Hippocampal formation (tissue), 2 donors: ENCODE data around the gene KLC3.
"Not testable (repeated sequence)": the region's sequence is repeated elsewhere in the genome, so short reads cannot be mapped to it uniquely, and the experiment has no call there.

Source experiments
- DNase-seq, 2 donors: peaks; one replicate each; lab custom pipeline; 2025; lab: John Stamatoyannopoulos, UW

Gene KLC3

GRCh38 chr19:45320997-45321775, 19.4 kb upstream of the KLC3 start:
- DNase-seq, result no peak

GRCh38 chr19:45321848-45322247, 18.7 kb upstream of the KLC3 start:
- DNase-seq, result no peak

GRCh38 chr19:45322311-45322710, 18.2 kb upstream of the KLC3 start:
- DNase-seq, result no peak

DNA sequence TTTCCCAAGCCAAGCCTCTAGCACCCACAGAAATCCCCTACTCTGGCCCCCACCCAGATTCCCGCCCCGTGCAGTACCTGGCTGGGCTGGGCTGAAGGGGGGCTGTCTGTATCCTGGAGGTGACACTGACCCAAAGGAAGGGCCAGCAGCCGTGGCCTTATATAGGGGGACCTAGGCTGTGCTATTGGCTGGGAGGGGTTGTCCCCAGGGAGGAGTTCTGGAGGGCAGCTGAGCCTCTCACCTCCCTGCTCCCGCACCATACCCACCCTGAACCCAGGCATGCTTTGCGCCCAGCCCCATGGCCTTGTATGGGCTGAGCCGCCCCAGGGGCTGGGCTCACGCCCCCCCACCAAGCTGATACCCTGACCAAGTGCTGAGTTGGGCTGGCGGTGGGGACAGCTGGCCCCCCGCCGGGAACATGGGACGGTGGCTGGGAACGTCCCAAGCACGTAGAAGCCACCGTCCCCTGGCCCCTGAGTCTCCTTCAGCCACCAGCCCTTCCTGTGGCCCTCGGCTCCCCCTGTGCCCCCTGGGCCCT, 17.7 kb upstream of the KLC3 start, which contains the start of gene CKM:
CKM (minus strand) TSS at position 132 of the 538 bp plus-strand sequence. CDS start 3,162 bp downstream, outside the sequence.
- no peak for DNase-seq

DNA sequence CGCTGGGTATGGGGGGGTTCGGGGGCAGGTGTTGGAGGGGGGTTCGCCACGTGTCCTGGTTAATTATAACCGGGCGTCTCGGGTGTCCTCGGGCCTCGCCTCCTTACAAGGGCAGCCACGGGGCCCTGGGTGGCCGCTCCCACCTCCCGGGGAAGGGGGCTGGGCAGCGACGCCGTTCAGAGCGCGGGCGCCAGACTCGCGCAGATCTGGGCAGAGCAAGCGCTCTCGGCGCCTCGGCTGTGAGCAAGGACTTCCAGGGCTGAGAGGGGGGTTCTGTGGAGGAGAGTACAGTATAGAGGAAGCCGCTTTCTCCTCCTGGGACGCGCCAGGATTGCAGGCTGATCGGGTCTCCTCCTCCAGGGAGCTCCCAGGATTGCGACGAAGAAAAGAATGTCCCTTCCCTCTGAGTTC, 16.9 kb upstream of the KLC3 start:
- no peak for DNase-seq

GRCh38 chr19:45324349-45324907, 16.1 kb upstream of the KLC3 start:
- DNase-seq, result no peak

- DNase-seq, result no peak
These were observed 13.0 kb upstream of the KLC3 start for GRCh38 chr19:45327404-45328143.

DNA sequence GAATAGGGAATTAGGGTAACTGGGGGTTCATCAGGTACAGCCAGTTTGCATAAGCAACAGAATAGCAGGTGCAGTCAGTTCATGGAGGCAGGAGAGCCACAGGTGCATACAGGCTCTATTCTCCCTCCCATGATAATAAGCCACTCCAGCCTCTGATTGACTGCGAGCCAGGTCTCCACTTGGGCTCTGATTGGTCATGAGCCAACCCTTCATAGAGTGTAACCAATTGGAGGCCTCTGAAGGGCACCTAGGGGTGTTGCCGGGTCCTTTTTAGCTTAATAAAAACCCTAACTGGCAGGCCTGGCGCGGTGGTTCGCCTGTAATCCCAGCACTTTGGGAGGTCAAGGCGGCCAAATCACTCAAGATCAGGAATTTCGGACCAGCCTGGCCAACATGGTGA, 9.1 kb upstream of the KLC3 start:
- no peak for DNase-seq

GRCh38 chr19:45333609-45334303, 6.8 kb upstream of the KLC3 start:
- DNase-seq, result no peak

DNA sequence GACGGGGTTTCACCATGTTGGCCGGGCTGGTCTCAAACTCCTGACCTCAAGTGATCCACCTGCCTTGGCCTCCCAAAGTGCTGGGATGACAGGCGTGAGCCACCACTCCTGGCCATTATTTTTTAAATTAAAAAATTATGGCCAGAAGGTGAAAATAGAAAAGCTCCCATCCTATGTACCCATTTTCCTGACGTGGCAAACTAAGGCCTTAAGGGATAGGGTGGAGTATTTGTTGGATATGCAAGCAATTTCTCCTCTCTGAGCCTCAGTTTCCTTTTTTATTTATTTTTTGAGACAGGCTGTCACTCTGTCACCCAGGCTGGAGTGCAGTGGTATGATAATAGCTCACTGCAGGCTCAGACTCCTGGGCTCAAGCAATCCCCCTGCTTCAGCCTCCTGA, 5.7 kb upstream of the KLC3 start:
- not testable (repeated sequence) for DNase-seq

DNA sequence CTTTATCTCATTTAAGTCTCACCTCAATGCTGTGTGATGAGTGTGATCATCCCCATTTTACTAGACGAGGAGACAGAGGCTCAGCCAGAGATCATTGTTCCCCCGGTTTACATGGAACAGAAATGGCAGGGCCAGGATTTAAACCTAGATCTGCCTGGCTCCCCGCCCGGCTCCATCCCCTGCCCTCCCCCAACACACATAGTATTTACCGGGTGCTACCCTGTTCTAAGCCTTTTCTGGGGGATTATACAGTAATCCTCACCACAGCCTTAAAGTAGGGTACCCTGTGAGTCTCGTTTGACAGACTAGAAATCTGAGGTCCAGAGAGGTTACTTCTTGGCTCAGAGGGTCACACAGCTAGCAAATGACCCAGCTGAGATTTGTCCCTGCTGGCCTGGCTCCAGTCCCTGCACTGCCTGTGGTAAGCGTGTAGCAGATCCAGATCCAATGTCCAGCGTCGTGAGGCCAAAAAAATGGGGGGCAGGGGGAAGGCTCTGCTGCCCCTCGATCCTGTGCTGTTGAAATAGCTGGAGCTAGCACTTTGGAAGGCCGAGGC, 3.8 kb upstream of the KLC3 start:
- DNase-seq, result no peak

DNA sequence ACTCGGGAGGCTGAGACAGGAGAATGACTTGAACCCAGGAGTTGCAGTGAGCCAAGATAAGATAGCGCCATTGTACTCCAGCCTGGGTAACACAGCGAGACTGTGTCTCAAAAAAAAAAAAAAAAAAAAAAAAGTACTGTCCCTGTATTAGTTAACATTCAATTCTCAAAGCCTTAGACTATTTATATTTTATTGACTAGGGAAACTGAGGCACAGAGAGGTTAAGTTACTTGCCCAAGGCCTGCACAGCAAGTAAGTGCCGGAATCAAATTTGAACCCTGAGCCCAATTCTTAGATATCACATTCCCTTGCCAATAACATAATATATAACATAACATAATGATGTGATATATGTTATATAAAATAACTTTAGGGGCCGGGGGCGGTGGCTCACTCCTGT, 921 bp upstream of the KLC3 start:
- DNase-seq, result no peak

GRCh38 chr19:45340899-45341453, 426 bp downstream of the KLC3 start:
- no peak for DNase-seq

- DNase-seq, result no peak
These were observed 2.4 kb downstream of the KLC3 start for GRCh38 chr19:45342911-45343310.

GRCh38 chr19:45344621-45345505, 4.3 kb downstream of the KLC3 start:
- no peak for DNase-seq

DNA sequence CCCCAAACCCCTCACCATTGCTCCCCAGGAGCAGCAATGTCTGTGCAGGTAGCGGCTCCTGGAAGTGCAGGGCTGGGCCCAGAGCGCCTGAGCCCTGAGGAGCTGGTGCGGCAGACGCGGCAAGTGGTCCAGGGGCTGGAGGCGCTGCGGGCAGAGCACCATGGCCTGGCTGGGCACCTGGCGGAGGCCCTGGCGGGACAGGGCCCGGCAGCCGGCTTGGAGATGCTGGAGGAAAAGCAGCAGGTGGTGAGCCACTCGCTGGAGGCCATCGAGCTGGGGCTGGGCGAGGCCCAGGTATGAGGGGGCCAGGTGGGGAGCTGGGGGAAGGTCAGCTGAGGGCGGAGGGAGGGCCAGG, 4.9 kb downstream of the KLC3 start:
- DNase-seq, result no peak

- no peak for DNase-seq
These were observed 5.9 kb downstream of the KLC3 start for GRCh38 chr19:45346449-45346848.

GRCh38 chr19:45347570-45348366, 7.2 kb downstream of the KLC3 start:
- no peak for DNase-seq

DNA sequence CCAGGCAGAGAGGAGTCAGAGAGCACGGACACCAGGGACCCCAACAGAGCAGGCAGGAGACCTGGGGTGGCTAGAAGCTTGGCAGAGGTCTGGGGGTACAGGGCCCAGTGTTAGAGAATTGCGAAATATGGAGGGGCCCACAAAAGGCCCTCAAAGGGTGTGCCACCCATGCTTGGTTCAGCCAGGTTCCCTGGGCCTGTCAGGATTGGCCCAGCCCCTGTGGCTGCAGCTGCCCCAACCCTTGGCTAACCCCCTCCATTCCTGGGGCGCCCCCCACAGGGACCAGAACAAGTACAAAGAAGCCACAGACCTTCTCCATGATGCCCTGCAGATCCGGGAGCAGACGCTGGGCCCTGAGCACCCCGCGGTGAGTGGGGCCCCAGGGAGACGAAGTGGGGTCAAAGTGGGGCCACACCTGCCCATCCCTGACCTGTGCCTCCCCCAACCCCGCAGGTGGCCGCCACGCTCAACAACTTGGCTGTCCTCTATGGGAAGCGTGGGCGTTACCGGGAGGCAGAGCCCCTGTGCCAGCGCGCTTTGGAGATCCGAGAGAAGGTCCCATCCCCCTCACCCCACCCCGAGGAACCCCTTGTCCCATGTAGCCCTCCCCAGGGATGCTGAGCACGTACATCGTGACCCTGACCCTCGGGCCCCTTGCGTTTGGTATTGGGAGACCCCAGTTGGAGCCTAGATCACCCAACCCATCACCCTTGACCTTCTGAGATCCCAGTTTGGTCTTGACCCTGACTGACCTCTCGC, 8.0 kb downstream of the KLC3 start:
- DNase-seq, result no peak
